Measurements from ENCODE around the gene TASOR2. TPM values are rescaled to one million over a fixed set of nuclear protein-coding genes. Genes with fewer than 3 reads are reported as not detected.

TASOR2 gene
- total and polyA plus RNA-seq, 11 donors, result 9.6 to 47.2 (median 32.9) TPM

DNA sequence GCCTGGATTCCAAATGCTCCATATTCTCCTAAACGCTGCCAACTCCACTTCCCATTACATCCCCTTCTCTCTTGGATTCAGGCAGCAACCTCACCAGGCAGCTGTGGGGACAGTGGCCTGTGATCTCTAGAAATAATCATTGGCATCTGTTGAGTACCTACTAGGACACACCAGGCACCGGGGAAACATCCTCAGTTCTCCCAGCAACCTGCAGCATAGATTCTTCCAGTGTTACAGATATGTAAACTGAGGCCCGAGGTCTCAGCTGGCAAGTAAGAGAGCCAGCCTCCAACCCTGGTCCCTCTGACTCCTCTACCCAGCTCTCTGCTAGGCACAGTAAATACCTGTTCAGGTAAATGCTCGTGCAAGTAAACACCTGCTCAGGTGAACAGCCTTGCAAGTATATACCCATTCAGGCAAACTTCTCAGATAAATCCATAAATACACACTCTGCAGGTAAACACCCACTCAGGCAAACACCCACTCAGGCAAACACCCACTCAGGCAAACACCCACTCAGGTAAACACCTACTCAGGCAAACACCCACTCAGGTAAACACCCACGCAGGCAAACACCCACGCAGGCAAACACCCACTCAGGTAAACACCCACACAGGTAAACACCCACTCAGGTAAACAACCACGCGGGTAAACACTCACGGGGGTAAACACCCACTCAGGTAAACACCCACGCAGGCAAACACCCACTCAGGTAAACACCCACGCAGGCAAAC lies 37.0 kb upstream of the TASOR2 start:
- H3K36me3 ChIP-seq, result peaks cover 0 to 36% (median 23%) of the 10 kb centered on the region in 9 donors
- H3K4me3 ChIP-seq, result no peak overlapping the region
- TF ChIP-seq, protein P1, sequence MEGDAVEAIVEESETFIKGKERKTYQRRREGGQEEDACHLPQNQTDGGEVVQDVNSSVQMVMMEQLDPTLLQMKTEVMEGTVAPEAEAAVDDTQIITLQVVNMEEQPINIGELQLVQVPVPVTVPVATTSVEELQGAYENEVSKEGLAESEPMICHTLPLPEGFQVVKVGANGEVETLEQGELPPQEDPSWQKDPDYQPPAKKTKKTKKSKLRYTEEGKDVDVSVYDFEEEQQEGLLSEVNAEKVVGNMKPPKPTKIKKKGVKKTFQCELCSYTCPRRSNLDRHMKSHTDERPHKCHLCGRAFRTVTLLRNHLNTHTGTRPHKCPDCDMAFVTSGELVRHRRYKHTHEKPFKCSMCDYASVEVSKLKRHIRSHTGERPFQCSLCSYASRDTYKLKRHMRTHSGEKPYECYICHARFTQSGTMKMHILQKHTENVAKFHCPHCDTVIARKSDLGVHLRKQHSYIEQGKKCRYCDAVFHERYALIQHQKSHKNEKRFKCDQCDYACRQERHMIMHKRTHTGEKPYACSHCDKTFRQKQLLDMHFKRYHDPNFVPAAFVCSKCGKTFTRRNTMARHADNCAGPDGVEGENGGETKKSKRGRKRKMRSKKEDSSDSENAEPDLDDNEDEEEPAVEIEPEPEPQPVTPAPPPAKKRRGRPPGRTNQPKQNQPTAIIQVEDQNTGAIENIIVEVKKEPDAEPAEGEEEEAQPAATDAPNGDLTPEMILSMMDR (IDR thresholded peaks at IDR 0.05), result no peak
- no peak for TF ChIP-seq POLR2A (IDR thresholded peaks at IDR 0.05)
- 89 to 98% (median 92%) methylated on average over 11 of the region's 11 CpGs for WGBS, 4 donors
- DNase-seq (no peak), ATAC-seq (no peak)
- intact Hi-C loops (cut with DNase I), result no loop called here
- H3K27ac ChIP-seq, result peak overlapping the region in 3 of 12 donors; percentile 79 to 84 (median 82)
- no peaks in the 10 kb centered on the region for H3K27me3 ChIP-seq
- H3K9me3 ChIP-seq, result no peaks in the 10 kb centered on the region
- peaks cover 0 to 48% (median 34%) of the 10 kb centered on the region in 12 donors for H3K4me1 ChIP-seq

DNA sequence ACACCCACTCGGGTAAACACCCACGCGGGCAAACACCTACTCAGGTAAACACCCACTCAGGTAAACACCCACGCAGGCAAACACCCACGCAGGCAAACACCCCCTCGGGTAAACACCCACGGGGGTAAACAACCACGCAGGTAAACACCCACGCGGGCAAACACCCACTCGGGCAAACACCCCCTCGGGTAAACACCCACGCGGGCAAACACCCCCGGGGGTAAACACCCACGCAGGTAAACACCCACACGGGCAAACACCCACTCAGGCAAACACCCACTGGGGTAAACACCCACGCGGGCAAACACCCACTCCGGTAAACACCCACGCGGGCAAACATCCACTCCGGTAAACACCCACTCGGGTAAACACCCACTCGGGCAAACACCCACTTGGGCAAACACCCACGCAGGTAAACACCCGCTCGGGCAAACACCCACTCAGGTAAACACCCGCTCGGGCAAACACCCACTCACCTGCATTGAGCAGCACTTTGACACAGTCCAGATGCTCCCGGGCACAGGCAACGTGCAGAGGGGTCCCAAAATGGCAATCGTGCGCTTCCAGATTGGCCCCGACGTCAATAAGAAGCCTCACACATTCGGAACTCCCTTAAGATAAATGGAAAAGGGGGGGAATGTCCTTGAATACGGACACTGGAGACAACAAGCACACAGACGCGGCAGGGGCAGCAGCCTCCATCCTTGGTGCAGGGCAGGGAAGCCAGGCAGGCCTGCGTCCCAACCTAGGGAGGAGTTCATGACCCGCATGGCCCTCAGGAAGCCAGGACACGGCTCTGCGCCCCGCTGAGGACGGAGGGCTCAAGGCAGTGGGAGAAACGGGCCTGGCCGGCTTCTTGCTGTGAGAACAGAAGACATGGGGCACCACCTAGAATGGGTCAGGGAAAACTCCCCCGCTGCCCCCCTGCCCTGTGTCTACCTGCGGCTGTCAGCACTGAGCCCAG lies 35.9 kb upstream of the TASOR2 start:
- no peaks in the 10 kb centered on the region for H3K27me3 ChIP-seq
- H3K27ac ChIP-seq, result no peak overlapping the region
- WGBS, 4 donors, result 94 to 96% (median 94%) methylated on average over 46 to 50 of the region's 50 CpGs
- no peak for ATAC-seq
- no peak overlapping the region for H3K4me3 ChIP-seq
- intact Hi-C loops (cut with DNase I), result no loop called here
- TF ChIP-seq, protein P1 (IDR thresholded peaks at IDR 0.05), result no peak
- TF ChIP-seq POLR2A (IDR thresholded peaks at IDR 0.05), result no peak
- H3K4me1 ChIP-seq, result peaks cover 0 to 41% (median 25%) of the 10 kb centered on the region in 12 donors
- DNase-seq, result no peak
- H3K36me3 ChIP-seq, result peaks cover 0 to 35% (median 21%) of the 10 kb centered on the region in 9 donors
- H3K9me3 ChIP-seq, result no peaks in the 10 kb centered on the region

DNA sequence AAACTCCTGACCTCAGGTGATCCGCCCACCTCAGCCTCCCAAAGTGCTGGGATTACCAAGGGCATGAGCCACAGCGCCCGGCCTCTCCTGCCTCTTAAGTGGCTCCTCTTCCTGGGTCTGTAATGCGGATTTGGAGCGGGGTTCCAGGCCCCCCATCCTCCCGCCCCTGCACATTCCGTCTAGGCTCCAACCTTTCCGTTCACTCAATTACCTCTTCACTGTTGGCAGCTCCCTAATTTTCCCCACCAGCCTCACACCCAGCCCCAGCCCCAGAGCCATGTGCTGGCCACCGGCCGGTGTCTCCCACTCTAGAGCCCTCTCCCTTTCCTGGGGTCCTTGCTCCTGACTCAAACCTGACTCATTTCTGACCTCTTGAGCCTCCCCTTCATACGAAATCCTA lies 34.9 kb upstream of the TASOR2 start:
- 96 to 98% (median 97%) methylated on average over 11 of the region's 11 CpGs for WGBS, 4 donors
- ATAC-seq (no peak), DNase-seq (no peak)
- Histone ChIP-seq H3K4me3 (no peak overlapping the region), H3K36me3 (peaks cover 0 to 36% (median 15%) of the 10 kb centered on the region in 9 donors), H3K27ac (no peak overlapping the region), H3K9me3 (no peaks in the 10 kb centered on the region), H3K4me1 (peaks cover 0 to 31% (median 17%) of the 10 kb centered on the region in 12 donors), H3K27me3 (no peaks in the 10 kb centered on the region)
- TF ChIP-seq, protein P1 (IDR thresholded peaks at IDR 0.05), result no peak
- intact Hi-C loops (cut with DNase I), result no loop called here
